ENCODE measurements around the gene RAB1A. TPM values are rescaled to one million over a fixed set of nuclear protein-coding genes. Genes with fewer than 3 reads are reported as not detected.
"Not testable (repeated sequence)": the region's sequence is repeated elsewhere in the genome, so short reads cannot be mapped to it uniquely, and the experiment has no call there.

The RAB1A gene
- 100 to 1,000 TPM; 187 to 212 TPM for total RNA-seq

GRCh38 chr2:65129826-65130663 lies at the start of gene RAB1A:
Gene RAB1A, minus strand, starts transcription at chr2:65130106. Its CDS starts 191 bp downstream, at chr2:65129915.
- peak; percentile 11 for TF ChIP-seq CTCF (IDR thresholded peaks at IDR 0.05)
- DNase-seq: peak; percentile 100
- H3K9ac ChIP-seq (ENCODE audit: low read depth in 2 of 2, low read length in 2 of 2): peak within 1 kb of the TSS; percentile 99

GRCh38 chr2:65177751-65178442 lies 48.0 kb upstream of the RAB1A start:
- peak; percentile 82 for DNase-seq
- H3K27ac ChIP-seq: peak overlapping the region; percentile 25
- H3K4me3 ChIP-seq: no peak overlapping the region
- peaks cover 5% of the 10 kb centered on the region for H3K4me1 ChIP-seq
- H3K27me3 ChIP-seq: no peaks in the 10 kb centered on the region
- intact Hi-C loops (cut with DNase I): no loop called here
- TF ChIP-seq CTCF (IDR thresholded peaks at IDR 0.05): no peak
- no peaks in the 10 kb centered on the region for H3K36me3 ChIP-seq
- no peaks in the 10 kb centered on the region for H3K9me3 ChIP-seq
- peak overlapping the region in 1 of 2 donors; percentile 14 for H3K9ac ChIP-seq (ENCODE audit: low read depth in 2 of 2, low read length in 2 of 2)

More at GRCh38 chr2:65129826-65130663, at the start of gene RAB1A:
- Histone ChIP-seq H3K9me3 (no peaks in the 10 kb centered on the region), H3K4me3 (peak within 1 kb of the TSS; percentile 75), H3K27me3 (no peaks in the 10 kb centered on the region), H3K4me1 (no peaks in the 10 kb centered on the region), H3K36me3 (no peaks in the 10 kb centered on the region), H3K27ac (peak within 1 kb of the TSS; percentile 94)
- intact Hi-C loops (cut with DNase I): loop anchor here (10.0 kb wide), 1 partner anchor 55 kb away; no protein-coding TSS in a partner anchor

- Histone ChIP-seq H3K9ac (ENCODE audit: low read depth in 2 of 2, low read length in 2 of 2) (no peak overlapping the region), H3K27me3 (no peaks in the 10 kb centered on the region), H3K36me3 (no peaks in the 10 kb centered on the region), H3K4me1 (peaks cover 5% of the 10 kb centered on the region), H3K4me3 (no peak overlapping the region), H3K27ac (no peak overlapping the region), H3K9me3 (no peaks in the 10 kb centered on the region)
- intact Hi-C loops (cut with DNase I): no loop called here
- no peak for DNase-seq
- no peak for TF ChIP-seq CTCF (IDR thresholded peaks at IDR 0.05)
Observed at GRCh38 chr2:65175894-65176530, 46.1 kb upstream of the RAB1A start.

GRCh38 chr2:65174031-65174430 lies 44.1 kb upstream of the RAB1A start:
- H3K9me3 ChIP-seq; H3K9ac ChIP-seq (ENCODE audit: low read depth in 2 of 2, low read length in 2 of 2); H3K4me3 ChIP-seq; intact Hi-C loops (cut with DNase I); DNase-seq; H3K4me1 ChIP-seq; H3K27me3 ChIP-seq; H3K27ac ChIP-seq; H3K36me3 ChIP-seq: not testable (repeated sequence)

- Histone ChIP-seq H3K9ac (ENCODE audit: low read depth in 2 of 2, low read length in 2 of 2) (peak overlapping the region in 1 of 2 donors; percentile 4), H3K36me3 (no peaks in the 10 kb centered on the region), H3K27ac (no peak overlapping the region), H3K4me1 (no peaks in the 10 kb centered on the region), H3K4me3 (no peak overlapping the region), H3K27me3 (no peaks in the 10 kb centered on the region), H3K9me3 (no peaks in the 10 kb centered on the region)
- intact Hi-C loops (cut with DNase I): no loop called here
- DNase-seq: no peak
- no peak for TF ChIP-seq CTCF (IDR thresholded peaks at IDR 0.05)
Observed at GRCh38 chr2:65172994-65173790, 43.3 kb upstream of the RAB1A start.

GRCh38 chr2:65170611-65171477 lies 40.9 kb upstream of the RAB1A start:
- intact Hi-C loops (cut with DNase I); H3K27me3 ChIP-seq; H3K9me3 ChIP-seq; H3K4me1 ChIP-seq; H3K36me3 ChIP-seq; H3K4me3 ChIP-seq: not testable (repeated sequence)
- Histone ChIP-seq H3K27ac (peak overlapping the region; percentile 51), H3K9ac (ENCODE audit: low read depth in 2 of 2, low read length in 2 of 2) (peak overlapping the region in 1 of 2 donors; percentile 32)
- peak; percentile 69 for DNase-seq
